Measurements from ENCODE around the gene S100A2.

- no peak for TF ChIP-seq CTCF (IDR thresholded peaks at IDR 0.05 in 8 of 11, conservative IDR thresholded peaks at IDR 0.05 in 3 of 11)
- no peak for TF ChIP-seq POLR2A (IDR thresholded peaks at IDR 0.05)
- TF ChIP-seq POLR2AphosphoS5 (IDR thresholded peaks at IDR 0.05), result no peak
Measured at GRCh38 chr1:153570874-153571273, 5.2 kb upstream of the S100A2 start.

Data from spleen (tissue), 7 donors.